Renal cortex interstitium (tissue), 11 donors: ENCODE data around the gene WDR48. TPM values are rescaled to one million over a fixed set of nuclear protein-coding genes. Genes with fewer than 3 reads are reported as not detected.

Source experiments
- DNase-seq, 11 donors: peaks; one replicate each; pipeline ENCODE4 v3.0.0-alpha.2; 2013; ENCODE audit warnings: low read depth in 9 of 11, low spot score in 4 of 11; ENCODE audit errors: extremely low read depth in 1 of 11
- polyA plus RNA-seq, 3 donors: library from polyadenylated mRNA; unstranded; fragments of 120-200 nt; gene quantifications; one replicate each; pipeline ENCODE4 v1.2.1, GENCODE V29; 2013; ENCODE audit not compliant: insufficient read length in 3 of 3

WDR48 gene
- polyA plus RNA-seq, 3 donors = 82.4 to 104 (median 90.7) TPM

- no peak for DNase-seq
These were observed 45.0 kb downstream of the WDR48 start for GRCh38 chr3:39096775-39097174.

- no peak for DNase-seq
These were observed 46.1 kb downstream of the WDR48 start for GRCh38 chr3:39097716-39098472.

- DNase-seq = no peak
These were observed 46.7 kb downstream of the WDR48 start for GRCh38 chr3:39098473-39099000.

- no peak for DNase-seq
These were observed 47.4 kb downstream of the WDR48 start for GRCh38 chr3:39099242-39099641.

GRCh38 chr3:39099738-39100499 lies 48.1 kb downstream of the WDR48 start:
- no peak for DNase-seq

- DNase-seq = no peak
These were observed 48.7 kb downstream of the WDR48 start for GRCh38 chr3:39100500-39100886.

- no peak for DNase-seq
These were observed 49.3 kb downstream of the WDR48 start for GRCh38 chr3:39101022-39101689.

- DNase-seq = no peak
These were observed 50.9 kb downstream of the WDR48 start for GRCh38 chr3:39102504-39103323.

- no peak for DNase-seq
These were observed 51.5 kb downstream of the WDR48 start for GRCh38 chr3:39103324-39103693.

GRCh38 chr3:39103791-39104552 lies 52.2 kb downstream of the WDR48 start:
- DNase-seq = no peak

- no peak for DNase-seq
These were observed 53.3 kb downstream of the WDR48 start for GRCh38 chr3:39104961-39105686.

GRCh38 chr3:39105687-39106063 lies 53.9 kb downstream of the WDR48 start:
- DNase-seq = no peak

- peak in 1 of 11 donors; percentile 16 for DNase-seq
These were observed 54.5 kb downstream of the WDR48 start for GRCh38 chr3:39106281-39106811.

GRCh38 chr3:39106851-39107387 lies 55.1 kb downstream of the WDR48 start:
- peak in 6 of 11 donors; percentile 32 to 51 (median 38) for DNase-seq

GRCh38 chr3:39107388-39108199 lies 55.8 kb downstream of the WDR48 start, which contains the start of the genes GORASP1 and TTC21A:
Gene GORASP1, minus strand, starts transcription at chr3:39107627. Its CDS starts 86 bp downstream, at chr3:39107541.
Gene TTC21A, plus strand, starts transcription at chr3:39107680. Its CDS starts 158 bp downstream, at chr3:39107838.
- peak; percentile 75 to 92 (median 85) for DNase-seq

GRCh38 chr3:39108200-39108710 lies 56.4 kb downstream of the WDR48 start:
- DNase-seq = no peak
